Osteoblast (primary cell): ENCODE data around the gene RNF126. TPM values are rescaled to one million over a fixed set of nuclear protein-coding genes. Genes with fewer than 3 reads are reported as not detected.

Experiments used
- DNase-seq: peaks from one replicate; pipeline ENCODE4 v3.0.0; 2011; ENCODE audit warnings: low spot score, mixed read lengths; ENCODE audit not compliant: insufficient read length; ENCODE audit errors: missing footprints
- H2AFZ ChIP-seq: 2 replicates; pipeline ENCODE4 v1.6.0; 2011; ENCODE audit warnings: mild to moderate bottlenecking, low read length
- H3K27ac ChIP-seq: 2 replicates; pipeline ENCODE4 v1.5.1; 2011; ENCODE audit warnings: mild to moderate bottlenecking, low read depth, low read length, moderate library complexity
- H3K27me3 ChIP-seq: 2 replicates; pipeline ENCODE4 v1.6.0; 2012; ENCODE audit warnings: mild to moderate bottlenecking, control low read depth, inconsistent platforms, low read length, moderate library complexity; ENCODE audit not compliant: insufficient read depth
- H3K36me3 ChIP-seq: 2 replicates; pipeline ENCODE4 v1.5.1; 2011; ENCODE audit warnings: mild to moderate bottlenecking, low read length, control low read depth, moderate library complexity; ENCODE audit not compliant: insufficient read depth
- H3K4me1 ChIP-seq: 2 replicates; pipeline ENCODE4 v1.5.1; 2011; ENCODE audit warnings: mild to moderate bottlenecking, low read length, control low read depth, moderate library complexity; ENCODE audit not compliant: insufficient read depth
- H3K4me2 ChIP-seq: 2 replicates; pipeline ENCODE4 v1.6.0; 2011; ENCODE audit warnings: mild to moderate bottlenecking, low read length; ENCODE audit not compliant: insufficient read depth
- H3K4me3 ChIP-seq: fragments of 200-600 bp; sonication (generic); 3 replicates; pipeline ENCODE4 v1.5.1; 2012; ENCODE audit warnings: mild to moderate bottlenecking, low read length, inconsistent platforms; ENCODE audit not compliant: insufficient read depth
- H3K79me2 ChIP-seq: 2 replicates; pipeline ENCODE4 v1.6.0; 2012; ENCODE audit warnings: mild to moderate bottlenecking, low read length, control low read depth, inconsistent platforms; ENCODE audit not compliant: insufficient read depth
- H3K9me3 ChIP-seq: 2 replicates; pipeline ENCODE4 v1.5.1; 2011; ENCODE audit warnings: low read depth, low read length, control low read depth
- H4K20me1 ChIP-seq: 2 replicates; pipeline ENCODE4 v1.6.0; 2012; ENCODE audit warnings: mild to moderate bottlenecking, low read length, control low read depth; ENCODE audit not compliant: insufficient read depth
- total RNA-seq: library from RNA; depleted of rRNA; stranded (reverse); fragments of >200 nt; gene quantifications from 2 replicates; pipeline ENCODE4 v1.2.3, GENCODE V29; 2012
- TF ChIP-seq, protein P1 (sequence below): IDR thresholded peaks from 2 replicates; pipeline ENCODE4 v1.5.1; 2011; ENCODE audit warnings: mild to moderate bottlenecking, low read depth, low read length, moderate library complexity; ENCODE audit errors: extremely low read depth

The RNF126 gene
- total RNA-seq, 1 donor = 38.7 TPM

DNA sequence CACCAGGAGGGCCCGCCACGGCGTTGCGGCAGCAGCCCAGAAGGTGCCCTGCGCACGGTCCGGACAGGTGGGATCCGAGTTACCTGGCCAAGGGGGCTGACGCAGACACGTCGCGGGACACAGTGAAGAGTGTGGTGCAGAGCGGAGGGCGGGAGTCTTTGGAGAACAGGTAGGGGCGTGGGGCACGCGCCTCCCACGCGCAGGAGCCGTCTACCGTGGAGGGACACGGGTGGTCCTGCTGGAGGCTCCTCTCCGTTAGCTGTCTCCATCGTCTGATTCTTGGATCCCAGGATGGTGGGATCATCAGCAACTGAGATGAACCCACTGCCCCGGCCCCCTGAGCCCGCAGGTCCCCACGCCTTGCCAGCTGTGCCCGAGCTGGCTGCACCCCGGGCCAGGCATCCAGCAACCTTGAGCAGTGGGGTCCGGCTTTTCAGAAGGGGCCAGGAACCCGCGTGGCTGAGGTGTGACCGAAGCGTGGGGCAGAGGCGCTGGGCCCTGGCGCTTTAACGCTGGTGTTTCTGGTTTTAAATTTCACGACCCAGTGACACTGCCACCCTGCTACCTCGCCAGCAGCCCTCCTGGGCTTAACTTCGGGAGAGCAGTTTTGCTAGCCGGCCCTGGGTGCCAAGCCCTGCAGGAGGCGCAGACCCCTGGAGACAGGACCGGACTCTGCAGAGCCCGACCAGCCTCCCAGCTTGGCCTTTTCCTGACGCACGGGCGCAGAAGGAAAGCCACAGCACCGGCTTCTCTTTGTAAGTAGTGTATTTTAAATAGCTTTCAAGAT lies 16.0 kb downstream of the RNF126 start:
- H3K4me3 ChIP-seq = no peak overlapping the region
- H3K9me3 ChIP-seq = no peaks in the 10 kb centered on the region
- H3K4me2 ChIP-seq = no peak overlapping the region
- H2AFZ ChIP-seq = no peak overlapping the region
- H3K36me3 ChIP-seq = peaks cover 20% of the 10 kb centered on the region
- no peaks in the 10 kb centered on the region for H3K27me3 ChIP-seq
- H3K79me2 ChIP-seq = peaks cover 14% of the 10 kb centered on the region
- peak; percentile 88 for DNase-seq
- TF ChIP-seq, protein P1, sequence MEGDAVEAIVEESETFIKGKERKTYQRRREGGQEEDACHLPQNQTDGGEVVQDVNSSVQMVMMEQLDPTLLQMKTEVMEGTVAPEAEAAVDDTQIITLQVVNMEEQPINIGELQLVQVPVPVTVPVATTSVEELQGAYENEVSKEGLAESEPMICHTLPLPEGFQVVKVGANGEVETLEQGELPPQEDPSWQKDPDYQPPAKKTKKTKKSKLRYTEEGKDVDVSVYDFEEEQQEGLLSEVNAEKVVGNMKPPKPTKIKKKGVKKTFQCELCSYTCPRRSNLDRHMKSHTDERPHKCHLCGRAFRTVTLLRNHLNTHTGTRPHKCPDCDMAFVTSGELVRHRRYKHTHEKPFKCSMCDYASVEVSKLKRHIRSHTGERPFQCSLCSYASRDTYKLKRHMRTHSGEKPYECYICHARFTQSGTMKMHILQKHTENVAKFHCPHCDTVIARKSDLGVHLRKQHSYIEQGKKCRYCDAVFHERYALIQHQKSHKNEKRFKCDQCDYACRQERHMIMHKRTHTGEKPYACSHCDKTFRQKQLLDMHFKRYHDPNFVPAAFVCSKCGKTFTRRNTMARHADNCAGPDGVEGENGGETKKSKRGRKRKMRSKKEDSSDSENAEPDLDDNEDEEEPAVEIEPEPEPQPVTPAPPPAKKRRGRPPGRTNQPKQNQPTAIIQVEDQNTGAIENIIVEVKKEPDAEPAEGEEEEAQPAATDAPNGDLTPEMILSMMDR = no peak
- H3K4me1 ChIP-seq = no peaks in the 10 kb centered on the region
- peaks cover 2% of the 10 kb centered on the region for H4K20me1 ChIP-seq
- no peak overlapping the region for H3K27ac ChIP-seq

DNA sequence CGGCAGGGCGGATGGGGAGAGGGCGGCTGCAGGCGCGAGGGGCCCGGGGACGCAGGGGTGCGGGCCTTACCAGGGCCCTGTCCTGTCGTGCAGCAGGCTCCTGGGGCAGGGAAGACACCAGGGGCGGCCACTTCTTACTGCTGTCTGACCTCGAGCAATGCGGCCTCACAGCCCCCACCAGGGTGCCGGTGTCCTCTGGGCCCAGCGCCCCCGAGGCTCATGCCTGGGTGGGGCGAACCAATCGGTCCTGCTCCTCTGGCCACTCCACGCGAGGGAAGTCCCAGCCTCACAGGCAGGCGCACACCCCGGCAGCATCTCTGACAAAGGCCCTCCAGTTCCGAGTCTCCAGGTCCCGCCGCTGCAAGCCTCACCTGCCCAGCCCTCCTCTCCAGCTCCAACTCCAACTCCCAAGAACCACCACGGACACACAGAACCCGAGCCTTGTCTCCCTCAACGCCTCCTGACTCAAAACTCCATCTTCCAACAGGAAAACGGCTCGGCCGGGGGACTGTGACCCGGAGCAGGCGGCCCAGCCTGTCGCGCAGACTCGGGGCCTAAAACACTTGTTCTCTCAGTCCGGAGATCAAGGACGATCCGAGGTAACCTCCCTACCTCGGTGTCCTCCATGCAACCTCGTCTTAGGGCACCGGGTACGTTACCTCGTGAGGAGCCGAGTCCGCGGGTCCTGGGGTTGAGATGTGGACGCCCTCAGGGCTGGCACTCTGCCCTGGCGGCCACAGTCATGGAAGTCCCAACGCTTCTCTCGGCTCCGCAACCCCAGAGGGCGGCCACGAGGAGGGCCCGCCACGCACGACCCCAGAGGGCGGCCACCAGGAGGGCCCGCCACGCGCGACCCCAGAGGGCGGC lies 16.9 kb downstream of the RNF126 start:
- H3K79me2 ChIP-seq = peaks cover 6% of the 10 kb centered on the region
- H3K4me3 ChIP-seq = no peak overlapping the region
- no peak overlapping the region for H2AFZ ChIP-seq
- no peak overlapping the region for H3K27ac ChIP-seq
- no peaks in the 10 kb centered on the region for H3K9me3 ChIP-seq
- H3K36me3 ChIP-seq = peaks cover 20% of the 10 kb centered on the region
- no peak overlapping the region for H3K4me2 ChIP-seq
- no peaks in the 10 kb centered on the region for H4K20me1 ChIP-seq
- no peaks in the 10 kb centered on the region for H3K27me3 ChIP-seq
- TF ChIP-seq, protein P1 = no peak
- DNase-seq = peak; percentile 79
- H3K4me1 ChIP-seq = no peaks in the 10 kb centered on the region

DNA sequence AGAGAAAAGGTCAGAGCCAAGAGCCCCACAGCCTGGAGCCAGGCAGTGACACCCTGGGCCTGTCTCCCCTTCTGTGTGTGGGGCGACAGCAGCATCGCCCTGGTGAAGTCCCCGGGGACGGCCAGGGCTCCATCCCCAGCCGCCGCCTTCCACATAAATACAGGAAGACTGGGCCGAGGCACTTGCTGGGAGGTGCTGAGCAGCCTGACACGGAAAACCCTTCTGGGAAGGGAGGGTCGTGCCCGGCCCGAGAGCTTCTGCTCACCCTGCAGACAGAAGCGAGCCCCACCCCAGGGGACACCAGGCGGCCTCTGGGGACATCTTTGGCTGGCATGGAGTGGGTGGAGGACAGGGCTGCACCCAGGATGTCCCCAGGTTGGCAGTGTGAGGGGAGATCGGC lies 18.2 kb downstream of the RNF126 start:
- TF ChIP-seq, protein P1 = no peak
- Histone ChIP-seq H3K27me3 (no peaks in the 10 kb centered on the region), H3K9me3 (no peaks in the 10 kb centered on the region), H3K4me3 (no peak overlapping the region), H2AFZ (no peak overlapping the region), H3K4me2 (no peak overlapping the region), H4K20me1 (no peaks in the 10 kb centered on the region), H3K27ac (no peak overlapping the region), H3K36me3 (peaks cover 20% of the 10 kb centered on the region), H3K4me1 (no peaks in the 10 kb centered on the region), H3K79me2 (no peaks in the 10 kb centered on the region)
- peak; percentile 88 for DNase-seq

DNA sequence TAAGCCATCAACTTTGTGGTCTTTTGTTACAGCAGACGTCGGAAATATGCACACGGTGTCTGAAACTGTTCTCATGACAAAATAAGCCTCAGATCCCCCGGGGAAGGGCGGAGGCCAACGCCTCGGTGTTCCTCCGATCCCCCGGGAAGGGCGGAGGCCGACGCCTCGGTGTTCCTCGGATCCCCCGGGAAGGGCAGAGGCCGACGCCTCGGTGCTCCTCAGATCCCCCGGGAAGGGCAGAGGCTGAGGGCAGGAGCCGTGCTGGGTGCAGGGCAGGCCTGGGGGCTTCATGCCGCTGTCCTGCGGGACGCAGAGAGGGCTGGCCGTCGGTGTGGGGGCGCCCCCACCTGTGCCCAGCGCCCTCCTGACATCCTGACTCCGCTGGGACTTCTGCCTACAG lies 18.7 kb downstream of the RNF126 start:
- Histone ChIP-seq H3K4me2 (no peak overlapping the region), H3K4me3 (no peak overlapping the region), H3K9me3 (no peaks in the 10 kb centered on the region)

More for the DNA sequence above, 18.7 kb downstream of the RNF126 start:
- Histone ChIP-seq H3K27ac (no peak overlapping the region), H3K27me3 (no peaks in the 10 kb centered on the region), H3K36me3 (peaks cover 20% of the 10 kb centered on the region), H2AFZ (no peak overlapping the region), H3K79me2 (no peaks in the 10 kb centered on the region), H3K4me1 (peaks cover under 1% of the 10 kb centered on the region), H4K20me1 (no peaks in the 10 kb centered on the region)
- peak; percentile 92 for DNase-seq
- TF ChIP-seq, protein P1 = no peak
